Keratinocyte (primary cell): Measurements from ENCODE around the gene RAPGEF1. TPM values are rescaled to one million over a fixed set of nuclear protein-coding genes. Genes with fewer than 3 reads are reported as not detected.

ENCODE experiments used
- DNase-seq: peaks from one replicate; pipeline ENCODE4 v3.0.0-alpha.2; 2011; ENCODE audit warnings: low read depth, missing footprints, low spot score
- FAIRE-seq: peaks from 2 replicates; lab custom pipeline; 2011; peaks lifted over from hg19 to GRCh38; lab: Jason Lieb, UNC
- H2AFZ ChIP-seq: 2 replicates; pipeline ENCODE4 v1.6.0; 2012; ENCODE audit warnings: low read length, control low read depth, inconsistent platforms; ENCODE audit not compliant: control insufficient read depth
- H3K27ac ChIP-seq: 2 replicates; pipeline ENCODE4 v1.5.1; 2011; ENCODE audit warnings: low read length; ENCODE audit not compliant: control insufficient read depth, insufficient read depth
- H3K27me3 ChIP-seq: 3 replicates; pipeline ENCODE4 v1.6.0; 2011; ENCODE audit warnings: low read length; ENCODE audit not compliant: control insufficient read depth, insufficient read depth; ENCODE audit errors: extremely low read depth
- H3K36me3 ChIP-seq, 2 experiments: 2 replicates in 1 of 2; 3 replicates in 1 of 2; pipeline ENCODE4 v1.5.1; 2011; ENCODE audit warnings: low read length in 2 of 2, mild to moderate bottlenecking in 1 of 2; ENCODE audit not compliant: control insufficient read depth in 2 of 2, insufficient read depth in 2 of 2; ENCODE audit errors: extremely low read depth in 1 of 2
- H3K4me1 ChIP-seq: 3 replicates; pipeline ENCODE4 v1.5.1; 2011; ENCODE audit warnings: low read length; ENCODE audit not compliant: control insufficient read depth, insufficient read depth; ENCODE audit errors: extremely low read depth
- H3K4me2 ChIP-seq: 3 replicates; pipeline ENCODE4 v1.6.0; 2011; ENCODE audit warnings: low read depth, low read length; ENCODE audit not compliant: control insufficient read depth, insufficient read depth; ENCODE audit errors: extremely low read depth
- H3K4me3 ChIP-seq, 3 experiments: fragments of 200-600 bp in 1 of 3; sonication (generic) in 1 of 3; 2 replicates in 2 of 3; 3 replicates in 1 of 3; pipeline ENCODE4 v1.5.1; 2011 to 2016; ENCODE audit warnings: low read length in 3 of 3, mild to moderate bottlenecking in 3 of 3, control low read depth in 2 of 3, inconsistent platforms in 1 of 3, low read depth in 1 of 3, mixed read lengths in 1 of 3, mixed run types in 1 of 3, moderate library complexity in 1 of 3; ENCODE audit not compliant: control insufficient read depth in 2 of 3, insufficient read depth in 2 of 3; ENCODE audit errors: extremely low read depth in 1 of 3
- H3K79me2 ChIP-seq: 2 replicates; pipeline ENCODE4 v1.6.0; 2012; ENCODE audit warnings: low read length; ENCODE audit not compliant: control insufficient read depth, insufficient read depth
- H3K9ac ChIP-seq: 3 replicates; pipeline ENCODE4 v1.6.0; 2011; ENCODE audit warnings: low read length; ENCODE audit not compliant: control insufficient read depth, insufficient read depth; ENCODE audit errors: extremely low read depth
- H3K9me1 ChIP-seq: 3 replicates; pipeline ENCODE4 v1.6.0; 2011; ENCODE audit warnings: low read length; ENCODE audit not compliant: control insufficient read depth, insufficient read depth; ENCODE audit errors: extremely low read depth
- H3K9me3 ChIP-seq: 2 replicates; pipeline ENCODE4 v1.5.1; 2012; ENCODE audit warnings: low read depth, low read length; ENCODE audit not compliant: control insufficient read depth
- H4K20me1 ChIP-seq: 3 replicates; pipeline ENCODE4 v1.6.0; 2011; ENCODE audit warnings: low read length; ENCODE audit not compliant: control insufficient read depth, insufficient read depth; ENCODE audit errors: extremely low read depth
- CTCF ChIP-seq, 3 experiments: IDR thresholded peaks in 1 of 3; conservative IDR thresholded peaks in 1 of 3; optimal IDR thresholded peaks in 1 of 3; 2 replicates in 2 of 3; 3 replicates in 1 of 3; pipeline versions ENCODE3 to v1.5.1; 2011; ENCODE audit warnings: low read length in 3 of 3, mild to moderate bottlenecking in 3 of 3, moderate library complexity in 2 of 3, control low read depth in 1 of 3, inconsistent platforms in 1 of 3; ENCODE audit not compliant: insufficient read depth in 2 of 3; ENCODE audit errors: extremely low read depth in 1 of 3
- EZH2 ChIP-seq: IDR thresholded peaks from one replicate; pipeline ENCODE4 v1.6.1; 2012; ENCODE audit warnings: inconsistent platforms, mild to moderate bottlenecking, low read length, moderate library complexity
- dilution Hi-C: fragments of 300-500 bp; cut with MboI; formaldehyde crosslinking; loops from one replicate; pipeline ENCODE4 v1.7.0; 2020; ENCODE audit warnings: low sequenced_read_pairs; ENCODE audit not compliant: extremely low pct_ligation_motif_present
- polyA plus RNA-seq, 5 experiments: library from polyadenylated mRNA; depleted of rRNA in 3 of 5; stranded (reverse) in 3 of 5; stranded (forward) in 1 of 5; unstranded in 1 of 5; fragments of >200 nt; gene quantifications; 1 replicate in 1 of 5; 2 replicates in 3 of 5; 3 replicates in 1 of 5; pipeline versions ENCODE4 v1.2.1 to v1.2.3, GENCODE V29; 2011 to 2012; ENCODE audit warnings: missing spikeins in 2 of 5, low read depth in 1 of 5, low replicate concordance in 1 of 5

The RAPGEF1 gene
- polyA plus RNA-seq, 1 donor (not counting 4 experiments of a cell fraction or from before 2014, with no cell fraction given), result 18.5 TPM

- Histone ChIP-seq H3K4me2 (no peak overlapping the region), H3K4me1 (peaks cover 12% of the 10 kb centered on the region), H3K9me3 (no peaks in the 10 kb centered on the region), H3K4me3 (no peak overlapping the region), H2AFZ (no peak overlapping the region), H4K20me1 (no peaks in the 10 kb centered on the region), H3K9me1 (no peaks in the 10 kb centered on the region), H3K27me3 (no peaks in the 10 kb centered on the region), H3K27ac (no peak overlapping the region), H3K79me2 (no peaks in the 10 kb centered on the region), H3K9ac (no peak overlapping the region), H3K36me3 (peaks cover 11 to 20% of the 10 kb centered on the region in 2 experiments)
- no peak for DNase-seq
- no peak for FAIRE-seq
- TF ChIP-seq CTCF (optimal IDR thresholded peaks at IDR 0.05 in 1 of 3, IDR thresholded peaks at IDR 0.05 in 1 of 3, conservative IDR thresholded peaks at IDR 0.05 in 1 of 3; ENCODE audit: extremely low read depth in 1 of 3, insufficient read depth in 2 of 3, low read length in 3 of 3), result no peak
- TF ChIP-seq EZH2, result no peak
- dilution Hi-C loops, result no loop called here
Observed at GRCh38 chr9:131641618-131642495, 98.0 kb downstream of the RAPGEF1 start.

GRCh38 chr9:131640438-131641137 lies 99.3 kb downstream of the RAPGEF1 start:
- Histone ChIP-seq H3K9ac (no peak overlapping the region), H2AFZ (no peak overlapping the region), H3K9me1 (no peaks in the 10 kb centered on the region), H3K9me3 (no peaks in the 10 kb centered on the region), H3K4me3 (no peak overlapping the region), H3K79me2 (no peaks in the 10 kb centered on the region), H4K20me1 (no peaks in the 10 kb centered on the region), H3K4me2 (no peak overlapping the region), H3K27me3 (no peaks in the 10 kb centered on the region), H3K4me1 (peaks cover 24% of the 10 kb centered on the region), H3K27ac (no peak overlapping the region), H3K36me3 (peaks cover 11 to 20% of the 10 kb centered on the region in 2 experiments)
- TF ChIP-seq EZH2, result no peak
- TF ChIP-seq CTCF (optimal IDR thresholded peaks at IDR 0.05 in 1 of 3, IDR thresholded peaks at IDR 0.05 in 1 of 3, conservative IDR thresholded peaks at IDR 0.05 in 1 of 3; ENCODE audit: extremely low read depth in 1 of 3, insufficient read depth in 2 of 3, low read length in 3 of 3), result no peak
- DNase-seq (no peak), FAIRE-seq (no peak)
- dilution Hi-C loops, result no loop called here
